Memory B cell (primary cell): ENCODE data around the gene SCUBE3.

ENCODE experiments used
- ATAC-seq: fragments of 150-1000 bp; cut with Tn5 transposase; 2 replicates; pipeline ENCODE4 v1.10.0; 2021; ENCODE audit warnings: low read depth, mild to moderate bottlenecking, moderate library complexity
- DNase-seq, 2 donors: peaks; one replicate each; pipeline ENCODE4 v3.0.0; 2022; ENCODE audit warnings: low spot score in 2 of 2
- H3K27ac Mint-ChIP-seq: one replicate; pipeline ENCODE4 v1.8.0; 2022; ENCODE audit warnings: mild to moderate bottlenecking, moderate library complexity, mixed read lengths
- H3K27me3 Mint-ChIP-seq: one replicate; pipeline ENCODE4 v1.8.0; 2022; ENCODE audit warnings: mixed read lengths
- H3K36me3 Mint-ChIP-seq: one replicate; pipeline ENCODE4 v1.8.0; 2022; ENCODE audit warnings: mild to moderate bottlenecking, mixed read lengths
- H3K4me1 Mint-ChIP-seq: one replicate; pipeline ENCODE4 v1.8.0; 2022; ENCODE audit warnings: mixed read lengths
- H3K4me3 Mint-ChIP-seq: one replicate; pipeline ENCODE4 v1.8.0; 2022; ENCODE audit warnings: mild to moderate bottlenecking, moderate library complexity, mixed read lengths
- H3K9me3 Mint-ChIP-seq: one replicate; pipeline ENCODE4 v1.8.0; 2022; ENCODE audit warnings: mixed read lengths

SCUBE3 gene

DNA sequence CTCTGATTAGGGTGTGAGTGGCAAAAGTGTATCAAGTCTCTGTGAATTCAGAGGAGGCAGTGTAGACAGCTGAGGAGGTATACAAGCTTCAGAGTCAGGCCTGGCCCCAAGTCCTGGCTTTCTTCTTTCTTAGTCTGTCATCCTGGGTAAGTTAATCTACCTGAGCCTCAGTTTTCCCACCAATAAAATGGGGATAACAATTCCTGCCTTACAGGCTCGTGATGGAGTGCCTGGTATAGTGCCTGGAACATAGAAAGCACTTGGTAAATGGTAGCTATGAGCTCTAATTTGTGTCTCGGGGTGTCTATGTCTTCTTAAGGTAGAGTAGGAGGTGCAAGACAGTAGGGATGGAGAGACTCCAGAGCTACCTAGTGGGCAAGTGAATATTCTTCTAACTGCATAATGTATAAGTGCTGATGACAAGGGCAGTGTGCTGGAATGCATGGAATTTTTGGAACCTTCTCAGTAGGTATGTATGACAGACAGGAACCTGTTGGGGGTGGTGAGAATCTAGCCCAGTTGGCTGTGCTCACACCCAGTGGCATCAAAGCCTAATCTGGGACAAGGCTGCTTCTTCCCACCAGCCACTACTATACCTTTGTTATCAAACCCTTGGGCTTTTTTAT lies 4.0 kb upstream of the SCUBE3 start:
- no peaks in the 10 kb centered on the region for H3K36me3 Mint-ChIP-seq
- H3K27me3 Mint-ChIP-seq = peaks cover 30% of the 10 kb centered on the region
- no peak for ATAC-seq
- H3K4me1 Mint-ChIP-seq = peaks cover 14% of the 10 kb centered on the region
- no peak overlapping the region for H3K4me3 Mint-ChIP-seq
- H3K27ac Mint-ChIP-seq = no peak overlapping the region
- DNase-seq = no peak
- H3K9me3 Mint-ChIP-seq = no peaks in the 10 kb centered on the region

GRCh38 chr6:35213298-35213791 lies 411 bp upstream of the SCUBE3 start:
- Mint-ChIP-seq H3K27me3 (peaks cover 35% of the 10 kb centered on the region), H3K4me1 (peaks cover 18% of the 10 kb centered on the region), H3K27ac (no peak overlapping the region), H3K36me3 (no peaks in the 10 kb centered on the region), H3K9me3 (no peaks in the 10 kb centered on the region), H3K4me3 (peak overlapping the region; percentile 69)
- DNase-seq (no peak), ATAC-seq (no peak)

DNA sequence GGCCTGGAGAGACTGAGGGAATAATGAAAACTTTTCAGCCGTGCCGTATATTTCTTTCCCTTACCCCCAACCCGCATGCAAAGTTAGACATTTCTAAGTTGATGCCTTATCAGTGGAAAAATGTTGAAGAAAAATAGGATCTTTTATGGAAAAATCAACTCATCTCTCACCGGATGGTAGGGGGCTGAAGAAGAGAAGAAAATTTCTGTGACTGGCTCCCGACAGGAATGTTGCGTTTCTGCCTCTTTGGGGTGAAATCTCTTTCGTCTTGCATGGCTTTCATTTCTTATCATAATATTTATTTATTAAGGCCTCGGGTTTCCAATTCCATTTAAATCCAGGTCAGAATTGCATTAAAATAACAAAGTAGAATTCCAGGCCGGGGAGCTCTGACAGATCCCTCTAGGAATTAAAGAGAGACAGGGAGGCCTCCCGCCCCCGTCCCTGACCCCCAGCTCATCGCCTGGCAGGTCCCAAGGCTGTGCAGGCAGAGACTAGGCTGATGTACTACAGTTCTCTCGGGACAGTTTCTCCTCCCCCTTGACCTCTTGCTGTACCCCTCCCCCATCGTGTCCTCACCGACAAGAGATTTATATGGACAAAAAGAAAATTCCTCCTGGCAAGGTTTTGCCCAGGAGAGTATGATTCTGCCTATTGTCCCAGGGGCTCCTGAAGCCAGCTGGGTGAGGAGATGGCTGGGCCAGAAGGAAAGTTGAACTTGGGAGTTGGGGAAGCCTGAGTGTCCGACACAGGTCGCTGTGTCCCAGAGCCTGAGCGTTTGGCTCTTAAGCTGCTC lies 1.3 kb downstream of the SCUBE3 start:
- no peaks in the 10 kb centered on the region for H3K36me3 Mint-ChIP-seq
- no peak overlapping the region for H3K27ac Mint-ChIP-seq
- H3K4me3 Mint-ChIP-seq = no peak overlapping the region
- no peaks in the 10 kb centered on the region for H3K9me3 Mint-ChIP-seq
- peaks cover 30% of the 10 kb centered on the region for H3K27me3 Mint-ChIP-seq
- H3K4me1 Mint-ChIP-seq = peaks cover 11% of the 10 kb centered on the region
- ATAC-seq = no peak
- DNase-seq = no peak

DNA sequence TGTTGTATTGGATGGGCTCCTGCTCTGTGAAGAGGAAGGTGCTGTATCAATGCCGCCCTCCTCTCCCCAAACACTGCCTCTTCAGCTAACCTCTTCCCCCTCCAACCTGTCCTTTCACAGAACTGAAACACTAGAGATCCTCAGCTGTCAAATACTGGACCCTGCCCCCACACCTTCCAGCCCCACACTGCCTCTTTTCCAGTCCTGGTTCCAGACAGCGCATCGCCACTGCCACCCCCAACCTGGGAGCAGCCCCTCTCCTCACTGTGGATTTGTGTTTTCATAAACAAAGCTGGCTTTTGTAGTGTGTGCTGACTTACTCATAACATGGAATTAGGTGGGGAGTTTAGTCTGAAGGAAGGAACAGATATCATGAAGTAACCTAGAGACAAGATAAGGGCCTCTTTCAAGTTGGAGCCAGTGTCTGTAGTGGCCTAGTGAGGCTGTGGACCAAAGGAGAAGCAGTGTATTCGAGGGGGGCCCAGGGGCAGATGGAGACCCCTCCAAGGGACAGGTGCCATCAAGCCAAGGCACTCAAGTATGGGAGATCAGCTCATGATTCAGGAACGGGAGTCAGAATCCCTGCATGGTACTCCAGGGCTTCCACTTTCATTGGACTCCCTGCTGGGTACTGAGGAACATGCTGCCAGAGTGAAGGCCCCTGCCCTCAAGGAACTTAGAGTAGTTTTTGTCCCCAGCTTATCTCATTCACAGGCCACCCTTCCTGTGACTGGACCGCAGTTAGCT lies 2.1 kb downstream of the SCUBE3 start:
- Mint-ChIP-seq H3K27me3 (peaks cover 29% of the 10 kb centered on the region), H3K9me3 (no peaks in the 10 kb centered on the region), H3K27ac (no peak overlapping the region), H3K4me1 (peaks cover 11% of the 10 kb centered on the region), H3K36me3 (no peaks in the 10 kb centered on the region), H3K4me3 (no peak overlapping the region)
- ATAC-seq (no peak), DNase-seq (no peak)

GRCh38 chr6:35216412-35216732 lies 2.6 kb downstream of the SCUBE3 start:
- DNase-seq = no peak
- no peaks in the 10 kb centered on the region for H3K9me3 Mint-ChIP-seq
- ATAC-seq = no peak
- peaks cover 31% of the 10 kb centered on the region for H3K27me3 Mint-ChIP-seq
- peaks cover 11% of the 10 kb centered on the region for H3K4me1 Mint-ChIP-seq
- no peak overlapping the region for H3K4me3 Mint-ChIP-seq
- no peaks in the 10 kb centered on the region for H3K36me3 Mint-ChIP-seq
- no peak overlapping the region for H3K27ac Mint-ChIP-seq

DNA sequence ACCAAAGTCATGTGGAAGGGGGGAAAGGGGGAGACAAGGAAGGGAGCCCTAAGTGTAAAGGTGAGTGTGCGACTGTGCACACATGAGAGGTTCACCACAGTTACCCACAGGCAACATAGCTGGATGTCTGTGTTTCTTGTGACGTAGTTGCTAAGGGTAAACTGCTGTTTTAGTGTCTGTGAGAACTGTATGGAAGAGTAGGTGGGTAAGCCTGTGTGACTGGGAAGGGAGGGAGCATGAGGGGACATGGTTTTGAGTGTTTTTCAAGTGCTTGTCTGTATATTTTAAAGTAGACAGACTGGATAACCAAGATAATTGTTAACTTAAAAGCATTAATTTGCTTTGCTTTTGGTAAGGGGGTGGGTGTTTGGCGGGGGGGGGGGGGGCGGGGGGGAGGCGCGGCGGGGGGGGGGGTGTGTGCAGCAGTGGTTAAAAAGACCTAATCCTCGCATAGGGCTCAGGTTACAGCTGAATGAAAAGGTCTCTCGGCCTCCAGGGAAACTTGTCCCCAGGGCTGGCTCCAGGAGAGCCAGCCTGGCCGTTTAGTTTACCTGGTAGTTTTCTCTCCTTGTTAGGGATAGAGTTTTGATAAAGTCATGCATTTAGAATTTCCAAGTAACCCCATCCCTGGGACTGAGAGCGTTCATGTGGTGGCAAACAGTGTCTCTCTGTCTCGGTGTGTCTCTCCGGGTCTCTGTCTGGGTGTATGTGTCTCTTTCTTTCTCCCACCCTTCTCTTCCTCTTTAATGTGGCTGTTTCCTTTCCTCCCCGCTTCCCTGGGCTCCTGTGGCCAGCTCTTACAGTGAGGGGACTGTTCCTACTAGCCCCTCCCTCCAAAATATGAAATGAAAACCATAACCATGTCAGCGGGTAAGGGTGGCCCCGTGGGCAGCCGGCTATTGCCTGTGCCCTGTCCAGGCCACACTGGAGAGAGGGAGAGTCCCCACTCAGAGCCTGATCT lies 3.4 kb downstream of the SCUBE3 start:
- ATAC-seq (no peak), DNase-seq (no peak)
- Mint-ChIP-seq H3K4me3 (no peak overlapping the region), H3K27ac (no peak overlapping the region), H3K9me3 (no peaks in the 10 kb centered on the region), H3K27me3 (peaks cover 33% of the 10 kb centered on the region), H3K36me3 (no peaks in the 10 kb centered on the region), H3K4me1 (peaks cover 11% of the 10 kb centered on the region)

DNA sequence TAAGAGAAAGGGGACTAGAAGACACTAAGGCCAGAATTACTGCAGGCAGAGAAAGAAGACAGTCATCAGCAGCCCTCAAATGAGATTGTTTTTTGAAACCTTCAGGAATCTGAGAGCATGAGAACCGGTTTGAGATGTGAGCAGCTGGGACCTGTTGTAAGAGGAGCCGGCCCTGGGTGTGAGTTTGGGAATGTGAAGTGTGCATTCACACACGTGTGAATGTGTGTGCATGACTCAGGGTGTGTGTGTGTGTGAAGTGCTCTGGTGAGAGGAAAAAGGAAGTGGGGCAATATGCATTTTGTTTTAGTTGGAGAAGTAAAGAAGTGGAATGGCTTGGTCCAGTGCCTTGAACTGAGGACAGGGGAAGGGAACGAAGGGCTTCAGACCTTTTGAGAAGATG lies 4.3 kb downstream of the SCUBE3 start:
- Mint-ChIP-seq H3K36me3 (no peaks in the 10 kb centered on the region), H3K27ac (no peak overlapping the region), H3K4me1 (peaks cover 9% of the 10 kb centered on the region), H3K4me3 (no peak overlapping the region), H3K27me3 (peaks cover 29% of the 10 kb centered on the region), H3K9me3 (no peaks in the 10 kb centered on the region)
- ATAC-seq = no peak
- no peak for DNase-seq

GRCh38 chr6:35218456-35218855 lies 4.7 kb downstream of the SCUBE3 start:
- Mint-ChIP-seq H3K27me3 (peaks cover 26% of the 10 kb centered on the region), H3K36me3 (no peaks in the 10 kb centered on the region), H3K9me3 (no peaks in the 10 kb centered on the region), H3K4me1 (peaks cover 6% of the 10 kb centered on the region), H3K4me3 (no peak overlapping the region), H3K27ac (no peak overlapping the region)
- DNase-seq (no peak), ATAC-seq (no peak)

DNA sequence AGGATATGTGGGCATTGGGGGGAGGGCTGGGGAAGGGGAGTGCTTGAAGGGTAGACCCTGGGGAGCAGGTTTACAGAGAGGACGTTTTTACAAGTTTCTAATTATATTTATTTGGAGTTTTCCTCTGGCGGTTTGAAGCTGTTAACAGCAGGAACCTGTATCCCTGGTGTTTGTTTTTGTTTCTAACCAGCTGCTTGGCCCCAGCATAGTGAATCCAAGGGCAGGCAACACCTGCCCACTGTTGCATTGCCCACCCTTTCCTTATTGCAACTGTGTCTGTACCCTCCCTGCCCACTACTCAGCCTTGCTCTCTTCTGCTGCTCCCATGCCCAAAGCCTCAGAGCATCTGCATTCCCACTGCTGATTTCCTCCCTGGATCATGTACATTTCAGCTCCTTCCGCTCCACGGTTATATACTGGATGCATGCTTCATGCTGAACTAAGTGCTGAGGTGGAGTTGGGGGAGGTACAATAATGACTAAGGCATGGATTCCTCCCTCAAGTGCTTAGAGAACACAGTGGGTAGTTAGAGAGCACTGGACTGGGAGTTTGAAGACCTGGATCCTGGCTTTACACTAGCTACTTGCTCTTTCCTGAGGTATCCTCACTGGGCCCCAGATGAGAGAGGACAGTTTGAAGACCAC lies 6.0 kb downstream of the SCUBE3 start:
- Mint-ChIP-seq H3K9me3 (no peaks in the 10 kb centered on the region), H3K4me1 (peaks cover 8% of the 10 kb centered on the region), H3K36me3 (no peaks in the 10 kb centered on the region), H3K4me3 (no peak overlapping the region), H3K27ac (no peak overlapping the region), H3K27me3 (peaks cover 28% of the 10 kb centered on the region)
- DNase-seq (no peak), ATAC-seq (no peak)

DNA sequence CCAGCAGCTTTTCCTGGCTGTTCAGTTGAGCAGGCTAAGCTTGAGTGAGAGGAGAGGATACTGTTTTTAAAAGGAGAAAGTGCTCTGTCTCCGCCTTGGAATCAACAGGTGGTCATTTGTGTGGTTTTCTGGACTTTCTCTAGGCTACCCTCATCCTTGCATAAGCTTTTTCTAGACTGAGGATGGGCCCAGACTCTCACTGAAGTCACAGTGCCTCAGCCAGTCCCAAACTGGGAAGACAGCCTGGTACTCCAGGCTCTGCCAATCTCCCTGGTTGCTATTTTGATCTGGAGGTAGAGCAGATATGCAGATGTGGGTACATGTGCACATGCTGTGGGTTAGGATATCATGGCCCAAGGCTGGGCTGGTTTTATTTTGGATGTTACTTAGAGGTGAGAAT lies 7.0 kb downstream of the SCUBE3 start:
- Mint-ChIP-seq H3K27me3 (peaks cover 26% of the 10 kb centered on the region), H3K4me3 (no peak overlapping the region), H3K4me1 (peaks cover 8% of the 10 kb centered on the region), H3K27ac (no peak overlapping the region), H3K9me3 (no peaks in the 10 kb centered on the region), H3K36me3 (no peaks in the 10 kb centered on the region)
- ATAC-seq (no peak), DNase-seq (no peak)

- H3K9me3 Mint-ChIP-seq = no peaks in the 10 kb centered on the region
Observed at GRCh38 chr6:35223396-35223795, 9.6 kb downstream of the SCUBE3 start.

DNA sequence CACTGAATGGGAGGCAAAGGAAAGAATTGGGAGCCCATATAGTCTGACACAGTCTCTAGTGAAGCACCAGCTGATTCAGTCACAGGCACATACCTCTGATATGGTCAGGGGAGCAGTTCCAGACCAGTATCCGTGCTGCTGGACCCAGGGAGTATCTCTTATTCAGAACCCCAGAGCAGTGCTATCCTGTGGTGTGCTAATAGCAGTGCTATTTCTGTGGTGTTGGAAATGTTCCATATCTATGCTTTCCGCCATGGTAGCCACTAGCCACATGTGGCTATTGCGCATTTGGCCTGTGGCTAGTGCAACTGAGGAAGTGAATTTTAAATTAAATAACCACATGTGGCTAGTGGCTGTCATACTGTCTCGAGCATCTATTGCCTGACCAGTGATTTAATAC lies 11.0 kb downstream of the SCUBE3 start:
- no peak for ATAC-seq
- Mint-ChIP-seq H3K27ac (no peak overlapping the region), H3K4me1 (peaks cover 2% of the 10 kb centered on the region), H3K27me3 (peaks cover 11% of the 10 kb centered on the region), H3K9me3 (no peaks in the 10 kb centered on the region), H3K4me3 (no peak overlapping the region), H3K36me3 (no peaks in the 10 kb centered on the region)
- DNase-seq = no peak

More at GRCh38 chr6:35223396-35223795, 9.6 kb downstream of the SCUBE3 start:
- no peaks in the 10 kb centered on the region for H3K36me3 Mint-ChIP-seq
- no peak for ATAC-seq
- no peak for DNase-seq
- peaks cover 2% of the 10 kb centered on the region for H3K4me1 Mint-ChIP-seq
- no peak overlapping the region for H3K27ac Mint-ChIP-seq
- H3K27me3 Mint-ChIP-seq = peaks cover 11% of the 10 kb centered on the region
- H3K4me3 Mint-ChIP-seq = no peak overlapping the region

DNA sequence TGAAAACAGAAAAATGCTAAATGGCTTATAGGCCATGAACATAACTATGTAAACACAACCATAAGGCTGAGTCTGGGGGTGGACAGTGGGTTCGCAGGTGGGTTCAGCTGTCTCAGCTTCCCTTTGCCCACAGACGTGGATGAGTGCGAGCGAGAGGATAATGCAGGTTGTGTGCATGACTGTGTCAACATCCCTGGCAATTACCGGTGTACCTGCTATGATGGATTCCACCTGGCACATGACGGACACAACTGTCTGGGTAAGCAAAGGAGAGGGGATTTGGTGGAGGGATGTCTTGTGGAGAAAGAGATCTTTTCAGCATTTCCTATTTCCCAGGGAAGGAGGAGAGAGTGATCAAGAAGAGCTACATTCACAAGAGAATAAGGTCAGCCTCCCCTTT lies 14.7 kb downstream of the SCUBE3 start:
- no peak overlapping the region for H3K4me3 Mint-ChIP-seq
- no peaks in the 10 kb centered on the region for H3K9me3 Mint-ChIP-seq
- ATAC-seq (no peak), DNase-seq (no peak)
- H3K4me1 Mint-ChIP-seq = peaks cover 2% of the 10 kb centered on the region
- H3K27me3 Mint-ChIP-seq = peaks cover 4% of the 10 kb centered on the region
- no peak overlapping the region for H3K27ac Mint-ChIP-seq
- H3K36me3 Mint-ChIP-seq = no peaks in the 10 kb centered on the region
